NCI-H1930 (cell line): ENCODE measurements around the gene TOR2A.
"Not testable (repeated sequence)": the region's sequence is repeated elsewhere in the genome, so short reads cannot be mapped to it uniquely, and the experiment has no call there.

Experiments
- DNase-seq, 2 experiments: peaks; one replicate each; lab custom pipeline; 2025; lab: John Stamatoyannopoulos, UW

The TOR2A gene

DNA sequence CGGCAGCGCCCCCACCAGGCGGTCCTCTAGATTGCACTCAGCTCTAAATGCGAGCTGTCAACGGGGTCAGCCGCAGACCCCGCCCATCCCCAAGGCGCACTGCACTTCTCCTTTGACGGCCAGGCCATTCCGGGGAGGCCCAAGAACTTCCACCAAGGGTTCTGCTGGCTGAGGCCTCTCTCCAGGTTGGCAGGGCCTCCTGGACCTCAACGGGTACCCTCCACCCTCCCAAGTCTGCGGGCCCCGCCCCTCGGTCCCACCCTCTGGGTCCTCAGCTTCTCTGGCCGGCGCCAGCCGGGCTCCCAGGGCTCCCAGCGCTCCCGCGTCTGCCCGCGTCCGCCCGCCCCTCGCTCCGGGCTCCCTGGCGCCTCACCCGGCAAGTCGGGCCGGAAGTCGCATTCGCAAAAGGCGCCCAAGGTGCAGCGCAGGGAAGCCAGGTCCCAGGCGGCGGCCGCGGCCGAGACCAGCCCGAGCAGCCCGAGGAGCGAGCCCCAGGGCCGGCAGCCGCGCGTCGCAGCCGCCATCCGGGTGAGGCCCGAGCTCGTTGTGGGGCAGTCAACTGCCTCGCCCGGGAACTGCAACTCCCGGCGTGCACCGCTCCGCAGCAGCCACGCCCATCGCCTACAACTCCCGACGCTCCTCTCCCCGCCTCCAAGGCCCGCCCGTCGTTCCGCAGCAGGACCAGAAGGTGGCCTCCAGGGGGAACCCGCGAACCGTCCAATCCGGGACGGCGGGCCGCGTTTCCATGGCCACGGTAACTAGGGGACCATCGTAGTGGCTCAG lies at the start of gene TOR2A:
TSS of gene TOR2A (minus strand) at position 548 of the 783 bp plus-strand sequence. CDS start at position 524, 24 bp downstream.
- peak; percentile 95 to 96 for DNase-seq

DNA sequence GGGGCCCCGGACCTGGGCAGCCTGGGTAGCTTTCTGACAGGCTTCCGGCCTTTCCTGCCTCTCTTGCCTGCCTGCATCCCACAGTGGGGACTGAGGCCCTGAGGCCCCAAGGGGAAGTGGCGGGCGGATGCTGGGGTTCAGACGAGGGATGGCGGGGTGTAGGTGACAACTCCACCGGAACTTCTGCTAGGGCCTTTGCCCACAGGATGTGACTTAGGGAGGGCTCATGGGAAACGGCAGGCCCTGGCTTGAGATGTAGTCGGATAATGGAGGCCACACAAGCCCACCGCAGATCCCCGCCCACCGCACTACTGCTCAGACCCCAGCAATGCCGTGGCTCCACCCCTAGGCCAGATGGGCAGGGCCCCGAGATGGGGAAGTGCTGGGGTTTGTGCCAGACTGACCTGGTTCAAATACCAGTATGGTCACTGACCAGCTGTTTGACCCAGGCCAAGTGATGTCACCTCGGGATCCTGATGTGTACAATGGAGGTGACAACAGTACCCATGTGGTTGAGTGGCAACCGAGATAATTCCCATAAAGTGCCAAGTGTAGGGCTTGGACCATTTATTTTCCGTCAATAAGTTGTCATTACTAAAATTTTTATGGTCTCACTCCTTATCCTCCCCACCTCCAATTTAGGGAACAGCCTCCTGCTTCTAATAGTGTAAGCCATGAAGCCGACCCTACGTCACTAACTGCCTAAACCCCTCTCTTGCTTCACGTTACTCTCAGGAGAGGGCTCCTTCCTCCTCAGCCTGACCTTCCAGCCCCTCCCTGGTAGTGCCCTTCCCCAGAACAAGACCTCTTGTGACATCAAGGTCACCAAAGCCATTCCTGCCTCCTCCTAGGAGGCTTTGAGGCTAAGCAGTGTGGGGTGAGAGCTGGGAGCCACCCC lies 48.3 kb upstream of the TOR2A start:
- no peak for DNase-seq

DNA sequence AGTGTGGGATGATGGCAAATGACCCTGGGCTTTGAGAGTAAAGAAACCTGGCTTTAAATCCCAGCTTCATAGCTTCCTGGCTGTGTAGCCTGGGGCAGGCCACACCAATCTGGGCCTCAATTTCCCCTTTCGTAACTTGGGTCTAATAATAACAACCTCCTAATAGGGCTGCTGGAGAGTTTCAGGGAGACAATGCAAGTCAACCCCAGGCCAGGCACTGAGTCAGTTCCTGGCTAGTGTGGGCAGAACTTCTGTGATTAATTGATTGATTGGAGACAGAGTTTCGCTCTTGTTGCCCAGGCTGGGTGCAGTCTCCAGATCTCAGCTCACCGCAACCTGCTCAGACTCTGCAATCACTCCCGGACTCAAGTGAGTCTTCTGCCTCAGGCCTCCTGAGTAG lies 46.7 kb upstream of the TOR2A start:
- DNase-seq: no peak

DNA sequence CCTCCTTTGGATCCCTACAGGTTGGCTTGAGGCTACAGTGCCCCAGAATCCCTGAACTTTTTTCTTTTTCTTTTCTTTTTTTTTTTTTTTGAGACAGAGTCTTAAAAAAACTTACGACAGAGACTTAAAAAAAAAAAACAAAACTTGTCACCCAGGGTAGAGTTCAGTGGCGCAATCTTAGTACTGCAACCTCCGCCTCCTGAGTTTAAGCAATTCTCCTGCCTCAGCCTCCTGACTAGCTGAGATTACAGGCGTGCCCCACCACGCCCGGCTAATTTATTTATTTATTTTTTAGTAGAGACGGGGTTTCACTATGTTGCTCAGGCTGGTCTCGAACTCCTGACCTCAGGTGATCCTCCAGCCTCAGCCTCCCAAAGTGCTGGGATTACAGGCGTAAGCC lies 45.8 kb upstream of the TOR2A start:
- DNase-seq: not testable (repeated sequence)

DNA sequence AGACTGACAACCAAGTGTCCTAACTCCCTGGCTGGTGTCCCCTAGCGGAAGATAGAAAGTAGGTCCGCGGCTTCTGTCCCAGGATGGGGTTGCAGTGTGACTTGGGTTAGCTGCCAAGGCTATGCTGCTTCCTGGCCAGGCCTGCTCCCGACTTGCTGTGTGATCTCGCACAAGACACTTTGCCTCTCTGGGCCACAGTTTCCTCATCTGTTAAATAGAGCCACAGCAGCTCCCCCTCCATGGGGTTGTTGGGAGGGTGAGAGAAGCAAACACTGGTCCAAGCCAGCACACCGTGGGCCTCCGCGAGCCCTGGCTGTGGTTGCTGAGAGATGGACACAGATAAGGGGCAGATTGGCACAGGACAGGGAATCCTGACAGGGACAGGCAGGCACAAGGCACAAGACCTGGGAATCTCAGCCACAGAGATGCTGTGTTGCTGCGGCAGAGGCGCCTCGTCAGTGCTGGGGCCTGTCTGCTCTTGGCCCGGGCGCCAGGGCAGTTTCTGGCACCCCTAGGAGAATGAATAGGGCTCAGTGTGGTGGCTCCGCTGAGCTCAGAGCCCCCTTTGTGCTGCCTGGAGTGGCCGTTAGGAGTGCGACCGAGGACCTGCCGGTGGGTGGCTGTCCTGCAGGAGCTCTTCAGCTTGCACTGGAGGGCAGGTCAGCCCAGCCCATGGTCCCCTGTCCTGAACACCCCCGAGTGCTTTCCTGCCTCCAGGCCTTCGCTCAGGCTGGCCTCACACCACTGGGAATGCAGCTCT lies 45.2 kb upstream of the TOR2A start:
- no peak for DNase-seq

DNA sequence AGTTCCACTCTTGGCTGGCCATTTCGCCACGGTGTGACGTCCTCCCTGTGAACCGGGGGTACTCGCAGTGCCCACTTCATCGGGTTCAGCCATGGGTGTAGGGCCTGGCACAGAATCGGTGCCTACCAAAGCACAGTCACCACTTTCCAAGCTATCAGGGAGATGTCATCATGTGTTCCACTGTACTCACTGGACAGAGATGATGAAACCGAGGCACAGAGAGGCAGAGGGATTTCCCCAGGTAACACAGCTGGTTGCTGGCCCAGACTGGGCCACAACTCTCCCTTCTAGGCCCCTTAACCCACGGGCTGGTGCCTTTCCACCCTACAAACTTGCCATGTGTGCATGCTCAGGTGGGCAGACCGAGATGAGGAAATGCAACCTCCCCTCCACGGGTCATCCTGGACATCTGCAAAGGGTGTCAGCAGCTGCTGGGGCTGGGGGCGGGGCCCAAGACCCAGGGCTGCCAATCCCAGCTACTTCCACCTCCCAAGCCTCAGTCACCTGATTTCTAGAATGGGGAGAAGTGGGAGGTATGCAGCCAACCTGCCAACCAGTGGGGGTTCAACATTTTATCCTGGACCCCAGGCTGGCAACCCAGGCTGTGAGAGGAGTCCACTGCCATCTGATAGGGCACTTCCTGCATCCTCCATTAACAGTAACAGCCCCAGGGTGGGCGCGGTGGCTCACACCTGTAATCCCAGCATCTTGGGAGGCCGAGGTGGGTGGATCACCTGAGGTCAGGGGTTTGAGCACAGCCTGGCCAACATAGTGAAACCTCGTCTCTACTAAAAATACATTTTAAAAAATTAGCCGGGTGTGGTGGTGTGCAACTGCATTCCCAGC lies 44.3 kb upstream of the TOR2A start:
- DNase-seq: no peak

DNA sequence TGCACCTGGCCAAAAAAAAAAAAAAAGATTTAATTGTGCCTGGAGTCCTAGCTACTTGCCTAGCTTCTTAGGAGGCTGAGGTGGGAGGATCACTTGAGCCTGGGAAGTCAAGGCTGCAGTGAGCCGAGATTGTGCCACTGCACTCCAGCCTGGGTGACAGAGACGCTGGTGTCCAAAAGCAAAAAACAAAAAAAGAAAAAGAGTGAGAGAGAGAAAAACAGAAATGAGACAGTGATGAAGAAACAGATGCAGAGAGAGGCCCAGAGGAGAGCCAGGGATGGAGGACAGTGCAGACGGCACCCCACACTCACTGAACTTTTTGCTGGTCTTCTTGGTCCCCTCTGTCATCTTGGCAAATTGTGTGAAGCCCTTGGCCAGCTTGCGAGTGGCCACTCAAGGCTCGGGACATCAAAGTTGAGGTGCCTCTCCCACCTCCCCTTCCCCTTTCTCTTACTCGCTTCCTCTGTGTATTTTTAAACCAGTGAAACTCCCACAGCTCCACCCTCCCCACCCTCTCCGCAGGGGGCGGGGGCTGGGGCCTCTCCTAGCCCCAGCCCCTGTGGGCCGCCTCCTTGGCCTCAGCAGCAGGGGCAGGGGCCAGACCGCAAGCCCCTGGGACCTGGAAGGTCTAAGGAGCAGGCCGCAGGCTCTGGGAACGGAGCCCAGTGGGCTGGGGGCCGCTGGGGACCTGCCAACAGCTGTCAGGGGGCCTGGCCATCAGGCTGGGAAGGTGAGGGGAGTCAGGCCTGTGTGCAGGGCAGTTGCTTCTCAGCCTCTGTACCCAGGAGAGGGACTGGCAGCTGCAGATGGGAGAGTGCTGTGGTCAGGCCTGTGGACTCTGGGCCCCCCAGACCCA lies 43.4 kb upstream of the TOR2A start, which contains the start of gene SH2D3C:
TSS of gene SH2D3C (minus strand) at position 387 of the 856 bp plus-strand sequence. CDS start at position 348, 39 bp downstream.
- DNase-seq: no peak

DNA sequence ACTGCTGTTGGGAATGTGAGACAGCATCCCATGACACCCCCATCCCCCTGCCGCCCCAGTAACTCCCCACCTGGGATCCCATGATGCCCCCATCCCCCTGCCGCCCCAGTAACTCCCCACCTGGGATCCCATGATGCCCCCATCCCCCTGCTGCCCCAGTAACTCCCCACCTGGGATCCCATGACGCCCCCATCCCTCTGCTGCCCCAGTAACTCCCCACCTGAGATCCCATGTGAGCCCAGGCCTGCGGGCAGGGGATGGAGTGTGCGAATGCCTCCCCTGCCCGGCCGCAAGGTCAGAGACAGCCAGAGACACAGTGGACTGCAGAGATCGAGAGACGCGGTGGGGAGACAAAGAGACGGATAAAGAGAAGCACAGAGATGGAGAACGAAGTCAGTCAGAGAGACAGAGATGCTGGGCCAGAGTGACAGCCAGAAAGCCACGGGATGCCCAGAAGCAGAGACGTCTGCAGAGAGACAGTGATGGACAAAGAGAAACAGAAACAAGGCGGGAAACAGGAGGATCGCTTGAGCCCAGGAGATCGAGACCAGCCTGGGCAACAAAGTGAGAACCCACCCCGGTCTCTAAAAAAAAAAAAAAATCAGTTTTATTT lies 42.4 kb upstream of the TOR2A start:
- DNase-seq: no peak

DNA sequence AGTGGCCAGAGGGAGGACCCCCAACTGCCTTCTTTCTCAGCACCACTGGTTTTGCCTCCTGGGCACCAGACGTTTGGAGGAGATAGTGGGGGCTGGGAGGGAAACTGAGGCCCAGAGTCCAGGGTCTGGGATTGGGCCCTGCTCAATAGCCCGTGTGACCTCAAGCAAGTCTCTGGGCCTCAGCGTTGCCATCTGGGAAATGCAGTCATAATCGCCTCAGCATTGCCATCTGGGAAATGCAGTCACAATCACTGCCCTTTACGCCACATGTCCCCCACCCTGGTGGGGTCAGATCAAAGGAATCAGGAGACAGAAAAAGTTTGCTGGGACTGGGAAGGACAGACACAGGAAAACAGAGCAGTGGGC lies 41.8 kb upstream of the TOR2A start:
- DNase-seq: no peak

DNA sequence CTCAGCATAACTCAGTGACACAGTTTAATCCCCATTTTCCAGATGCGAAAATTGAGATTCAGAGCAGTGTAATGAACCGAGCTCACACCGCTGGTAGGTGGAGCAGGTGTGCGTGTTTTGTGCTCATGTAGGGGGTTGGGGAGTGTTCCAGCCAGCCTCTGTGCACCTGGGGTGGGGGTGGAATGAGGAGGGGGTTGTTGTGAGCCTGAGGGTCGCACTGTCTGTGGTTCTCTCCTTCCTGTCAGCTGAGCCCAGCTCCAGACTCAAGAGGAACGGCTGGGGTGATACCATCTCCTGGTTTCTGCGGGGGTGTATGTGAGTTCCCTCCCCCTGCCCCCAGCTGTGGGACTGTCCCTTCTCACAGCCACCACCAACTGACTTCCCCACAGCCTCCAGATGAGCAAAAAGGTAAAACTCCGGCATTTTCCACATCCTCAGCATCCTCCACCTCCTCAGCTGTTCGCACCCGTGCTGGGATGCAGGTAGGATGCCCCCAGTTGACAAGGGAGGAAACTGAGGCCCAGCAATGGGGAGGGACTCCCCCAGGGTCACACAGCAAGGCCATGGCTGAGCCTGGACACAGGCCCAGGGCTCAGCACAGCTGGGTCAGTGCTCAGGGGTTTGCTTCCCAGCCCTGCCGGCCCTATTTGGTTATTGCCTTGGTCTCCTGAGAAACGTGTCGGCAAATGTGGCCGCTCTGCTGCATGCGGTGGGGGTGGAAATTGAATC lies 41.3 kb upstream of the TOR2A start:
- DNase-seq: no peak

DNA sequence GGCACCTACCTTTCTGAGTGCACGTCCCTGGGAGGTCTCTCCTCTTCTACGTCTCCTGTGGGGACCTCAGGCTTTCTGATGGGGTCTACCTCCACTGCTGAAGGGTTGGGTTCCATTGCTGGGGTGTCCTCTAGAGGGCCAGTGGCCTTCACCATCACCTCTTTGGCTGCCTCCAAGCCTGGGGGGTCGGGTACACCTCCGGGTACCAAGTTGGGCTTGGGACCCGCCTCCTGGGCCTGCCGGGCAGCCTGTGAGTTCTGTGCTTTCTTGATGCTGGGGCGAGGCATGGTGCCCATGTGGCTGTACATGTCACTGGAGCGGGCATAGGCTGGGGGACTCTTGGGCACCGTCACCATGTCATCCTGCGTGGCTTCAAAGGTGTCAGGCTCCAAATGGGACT lies 38.9 kb upstream of the TOR2A start:
- DNase-seq: no peak

DNA sequence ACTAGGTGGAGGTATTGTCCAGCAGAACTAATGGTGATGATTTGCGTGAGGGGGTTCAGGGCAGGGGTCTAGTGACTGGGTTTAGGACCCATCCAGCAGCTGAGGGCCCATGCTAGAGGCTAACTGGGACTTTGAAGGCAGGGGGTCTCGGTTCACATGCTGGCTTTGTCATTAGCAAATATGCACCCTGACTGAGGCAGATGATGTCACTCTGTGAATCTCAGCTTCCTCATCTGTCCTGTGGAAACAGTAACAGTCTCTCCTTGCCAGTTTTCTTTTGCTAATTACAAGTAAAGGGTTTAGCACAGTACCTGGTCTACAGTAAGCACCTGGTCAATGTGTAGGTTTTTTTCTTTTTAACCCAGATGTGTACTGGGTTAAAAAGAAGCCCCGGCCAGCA lies 38.2 kb upstream of the TOR2A start:
- no peak for DNase-seq

DNA sequence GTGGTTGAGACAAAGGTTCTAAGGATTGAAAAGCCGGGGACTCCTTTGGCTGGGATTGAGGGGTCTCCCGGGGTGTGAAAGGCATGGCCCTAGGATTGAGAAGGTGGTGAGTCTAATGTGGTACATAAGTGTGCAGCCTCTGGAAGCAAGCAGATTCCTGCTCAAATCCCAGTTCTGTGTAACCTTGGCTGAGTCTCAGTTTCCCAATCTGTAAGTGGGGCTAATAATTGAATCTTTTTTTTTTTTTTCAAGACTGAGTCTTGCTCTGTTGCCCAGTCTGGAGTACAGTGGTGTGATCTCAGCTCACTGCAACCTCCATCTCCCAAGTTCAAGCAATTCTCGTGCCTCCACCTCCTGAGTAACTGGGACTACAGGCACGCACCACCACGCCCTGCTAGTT lies 37.5 kb upstream of the TOR2A start:
- DNase-seq: no peak

DNA sequence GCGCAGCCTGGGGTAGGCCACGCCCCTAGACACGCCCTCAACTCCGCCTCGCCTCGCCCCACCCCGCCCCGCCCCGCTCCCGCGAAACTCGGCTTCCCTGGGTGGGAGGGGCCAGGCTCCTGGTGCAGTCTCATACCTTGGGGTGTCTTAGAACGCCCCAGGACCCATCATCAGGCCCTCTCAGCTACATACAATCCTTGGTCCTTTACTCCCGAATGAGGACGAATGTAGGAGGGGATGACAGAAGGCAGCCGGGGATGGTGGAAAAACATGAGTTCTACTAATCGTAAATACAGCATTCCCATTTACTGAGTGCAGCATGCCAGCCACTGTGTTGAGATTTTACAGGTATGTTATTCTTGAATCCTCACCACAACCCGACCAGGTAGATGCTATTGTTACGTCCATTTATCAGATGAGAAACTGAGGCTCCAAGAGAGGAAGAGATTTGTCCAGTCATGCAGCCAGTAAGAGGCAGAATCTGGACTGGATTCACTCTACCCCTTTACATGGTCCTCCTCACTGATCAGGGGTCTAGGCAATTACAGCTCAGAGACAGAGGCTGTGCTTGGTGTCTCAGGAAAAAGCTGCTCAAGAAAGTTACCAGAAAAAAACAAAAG lies 36.6 kb upstream of the TOR2A start:
- DNase-seq: no peak

DNA sequence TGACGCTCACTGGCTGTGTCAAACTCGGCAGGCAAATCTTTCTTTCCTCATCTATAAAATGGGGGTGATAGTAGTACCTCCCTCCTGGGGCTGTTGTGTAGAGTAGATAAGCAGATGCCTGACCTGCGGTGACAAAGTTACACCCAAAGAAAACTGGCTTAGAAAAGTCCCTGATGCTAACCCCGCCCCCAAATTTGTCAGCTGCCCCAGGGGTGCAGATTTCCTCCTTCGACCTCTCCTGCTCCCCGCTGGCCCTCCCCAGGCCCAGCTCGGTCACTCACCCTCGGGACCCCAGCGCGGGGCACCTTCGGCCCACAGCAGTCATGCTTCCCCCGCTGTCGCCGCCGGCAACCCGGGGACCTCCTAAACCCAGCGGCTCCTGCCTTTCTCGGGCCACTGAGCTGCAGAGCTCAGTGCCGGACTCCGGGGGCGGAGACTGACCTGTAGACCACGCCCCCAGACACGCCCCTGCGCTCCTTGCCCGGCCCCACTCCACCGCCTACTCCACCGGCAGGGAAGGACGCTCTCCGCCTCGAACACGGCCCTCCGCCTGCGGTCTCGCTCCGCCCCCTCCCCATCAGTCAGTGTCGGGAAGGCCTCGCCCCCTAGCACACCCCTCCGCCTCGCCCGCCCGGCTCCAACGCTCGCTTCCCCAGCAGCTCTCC lies 35.9 kb upstream of the TOR2A start:
- DNase-seq: peak; percentile 90 to 94

DNA sequence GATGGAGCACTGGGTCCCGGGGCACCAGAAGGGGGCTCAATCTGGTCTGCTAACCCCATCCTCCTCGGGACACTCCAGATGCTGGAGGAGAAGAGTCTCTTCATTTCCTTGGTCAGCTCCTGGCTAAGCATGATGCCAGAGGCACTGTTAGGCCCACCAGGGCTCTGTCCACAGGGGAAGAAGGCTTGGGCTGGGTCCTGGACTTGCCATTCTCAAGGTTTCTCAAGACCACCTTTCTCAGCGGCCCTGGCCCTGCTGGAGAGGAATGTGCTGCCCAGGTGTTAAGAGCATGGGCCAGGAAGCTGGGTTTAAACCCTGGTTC lies 35.5 kb upstream of the TOR2A start:
- no peak for DNase-seq

DNA sequence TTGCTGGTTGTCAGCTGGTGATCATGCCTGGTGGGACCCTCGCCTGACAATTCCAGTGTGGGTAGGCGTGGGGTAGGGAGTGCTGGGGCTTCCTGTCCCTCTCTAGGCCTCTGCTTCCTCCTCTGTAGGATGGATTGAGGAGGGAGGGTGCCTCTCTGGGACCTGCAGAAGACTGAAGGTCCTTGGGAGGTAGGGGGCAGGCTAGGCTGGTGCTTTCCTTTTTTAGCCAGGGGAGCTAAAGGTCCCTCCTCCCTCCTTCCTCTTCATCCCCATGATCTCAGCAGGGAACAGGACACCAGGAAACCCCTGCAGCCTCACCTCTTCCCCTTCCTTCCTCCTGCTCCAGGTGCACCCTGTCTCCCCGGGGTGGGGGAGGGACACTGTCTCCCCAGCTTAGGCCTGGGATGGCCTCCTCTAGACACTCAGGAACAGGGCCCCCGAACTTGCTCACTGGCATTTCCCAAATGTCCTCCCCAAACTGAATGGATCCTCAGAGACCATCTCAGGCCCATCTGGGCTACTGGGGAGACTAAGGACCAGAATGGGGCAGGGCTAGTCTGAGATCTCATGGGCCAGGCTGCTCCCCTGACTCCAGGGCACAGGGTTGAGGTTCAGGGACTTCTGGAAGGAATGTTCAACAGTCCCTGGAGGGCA lies 35.0 kb upstream of the TOR2A start:
- no peak for DNase-seq

DNA sequence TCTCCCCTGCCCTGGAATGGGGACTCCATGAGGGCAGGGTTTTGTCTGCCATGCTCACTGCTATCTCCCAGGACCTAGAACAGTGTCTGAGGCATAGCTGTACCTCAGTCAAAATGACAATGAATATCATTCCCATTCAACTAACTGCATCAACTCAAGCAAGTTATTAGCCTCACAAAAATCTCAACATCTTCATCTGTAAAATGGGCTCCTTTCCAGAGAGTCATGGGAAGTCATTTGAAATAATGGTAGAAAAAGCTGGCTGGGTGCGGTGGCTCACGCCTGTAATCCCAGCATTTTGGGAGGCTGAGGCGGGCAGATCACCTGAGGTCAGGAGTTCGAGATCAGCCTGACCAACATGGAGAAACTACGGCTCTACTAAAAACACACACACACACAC lies 34.0 kb upstream of the TOR2A start:
- DNase-seq: no peak
